WTC11 (cell line): ENCODE data around the gene AGAP1. TPM values are rescaled to one million over a fixed set of nuclear protein-coding genes. Genes with fewer than 3 reads are reported as not detected.

Experiments used
- ATAC-seq: fragments of 200-7000 bp; cut with Tn5 transposase; 2 replicates; pipeline ENCODE4 v1.10.0; 2021; ENCODE audit warnings: mild to moderate bottlenecking, moderate library complexity
- CTCF ChIA-PET: fragments of 300-600 bp; sonication (Branson Sonifier 250); formaldehyde crosslinking; loops from one replicate; lab custom pipeline; 2021; ENCODE audit warnings: antibody characterized with exemption; lab: Charles Lee
- POLR2A ChIA-PET: fragments of 350-600 bp; sonication (Branson Sonifier 250); formaldehyde crosslinking; loops from one replicate; lab custom pipeline; 2021; ENCODE audit warnings: antibody characterized with exemption; lab: Charles Lee
- DNase-seq: peaks from one replicate; pipeline ENCODE4 v3.0.0; 2021; ENCODE audit warnings: low spot score
- H3K27ac Mint-ChIP-seq: 2 replicates; pipeline ENCODE4 v1.8.0; 2021; ENCODE audit warnings: mixed read lengths
- H3K27me3 Mint-ChIP-seq: 2 replicates; pipeline ENCODE4 v1.8.0; 2021; ENCODE audit warnings: low read depth, mild to moderate bottlenecking, moderate library complexity, mixed read lengths
- H3K36me3 Mint-ChIP-seq: 2 replicates; pipeline ENCODE4 v1.8.0; 2021; ENCODE audit warnings: mixed read lengths
- H3K4me1 Mint-ChIP-seq: 2 replicates; pipeline ENCODE4 v1.8.0; 2022; ENCODE audit warnings: mixed read lengths
- H3K4me3 Mint-ChIP-seq: 2 replicates; pipeline ENCODE4 v1.8.0; 2021; ENCODE audit warnings: mild to moderate bottlenecking, moderate library complexity, mixed read lengths
- H3K9me3 Mint-ChIP-seq: 2 replicates; pipeline ENCODE4 v1.8.0; 2021; ENCODE audit warnings: mixed read lengths
- ETV6 ChIP-seq: sonication (generic); formaldehyde crosslinking; IDR thresholded peaks from 2 replicates; pipeline ENCODE4 v1.8.1; 2022; ENCODE audit warnings: mild to moderate bottlenecking, missing genetic modification reagents
- HMGA2 ChIP-seq: fragments of 250-450 bp; sonication (Bioruptor Pico); IDR thresholded peaks from 2 replicates; pipeline ENCODE4 v1.4.0; 2021; ENCODE audit warnings: mild to moderate bottlenecking, moderate library complexity
- MXD4 ChIP-seq: fragments of 250-450 bp; sonication (Bioruptor Pico); IDR thresholded peaks from 2 replicates; pipeline ENCODE4 v1.8.0; 2021; ENCODE audit warnings: mild to moderate bottlenecking, moderate library complexity, borderline replicate concordance
- RORB ChIP-seq: fragments of 250-450 bp; sonication (Bioruptor Pico); IDR thresholded peaks from 2 replicates; pipeline ENCODE4 v1.9.0; 2021; ENCODE audit warnings: mild to moderate bottlenecking
- SMAD4 ChIP-seq: sonication (generic); formaldehyde crosslinking; IDR thresholded peaks from 2 replicates; pipeline ENCODE4 v1.8.0; 2022; ENCODE audit warnings: mild to moderate bottlenecking, missing genetic modification reagents
- SOX15 ChIP-seq: fragments of 250-450 bp; sonication (Bioruptor Pico); IDR thresholded peaks from 2 replicates; pipeline ENCODE4 v1.9.0; 2021; ENCODE audit warnings: mild to moderate bottlenecking
- SP1 ChIP-seq: sonication (generic); formaldehyde crosslinking; conservative IDR thresholded peaks from 2 replicates; pipeline ENCODE4 v1.8.1; 2022; ENCODE audit warnings: missing genetic modification reagents
- TEAD1 ChIP-seq: sonication (generic); formaldehyde crosslinking; IDR thresholded peaks from 2 replicates; pipeline ENCODE4 v1.8.0; 2022; ENCODE audit warnings: mild to moderate bottlenecking, missing genetic modification reagents
- USF1 ChIP-seq: sonication (generic); formaldehyde crosslinking; IDR thresholded peaks from 2 replicates; pipeline ENCODE4 v1.8.0; 2022; ENCODE audit warnings: mild to moderate bottlenecking, missing genetic modification reagents
- ZBTB43 ChIP-seq: sonication (generic); formaldehyde crosslinking; IDR thresholded peaks from 2 replicates; pipeline ENCODE4 v1.8.1; 2023; ENCODE audit warnings: mild to moderate bottlenecking, missing genetic modification reagents
- ZNF263 ChIP-seq: sonication (generic); formaldehyde crosslinking; IDR thresholded peaks from 2 replicates; pipeline ENCODE4 v1.8.1; 2022; ENCODE audit warnings: low read depth, mild to moderate bottlenecking, moderate library complexity, missing genetic modification reagents
- ZNF423 ChIP-seq: fragments of 250-450 bp; sonication (Bioruptor Pico); IDR thresholded peaks from 2 replicates; pipeline ENCODE4 v2.1.2; 2022; ENCODE audit warnings: mild to moderate bottlenecking, moderate library complexity
- ZNF425 ChIP-seq: fragments of 250-450 bp; sonication (Bioruptor Pico); conservative IDR thresholded peaks from 2 replicates; pipeline ENCODE4 v1.9.0; 2021; ENCODE audit warnings: mild to moderate bottlenecking
- total RNA-seq: library from RNA; stranded (reverse); gene quantifications from 3 replicates; pipeline ENCODE4 v1.2.3, GENCODE V29; 2021
- TF ChIP-seq, protein P1 (sequence below): sonication (generic); formaldehyde crosslinking; IDR thresholded peaks from 2 replicates; pipeline ENCODE4 v1.8.0; 2022; ENCODE audit warnings: missing genetic modification reagents
- TF ChIP-seq, protein P2 (sequence below): sonication (generic); formaldehyde crosslinking; IDR thresholded peaks from 2 replicates; pipeline ENCODE4 v1.8.1; 2022; ENCODE audit warnings: low read depth, mild to moderate bottlenecking, moderate library complexity, missing genetic modification reagents, borderline replicate concordance
- TF ChIP-seq, protein P3 (sequence below): fragments of 250-450 bp; sonication (Bioruptor Pico); IDR thresholded peaks from 2 replicates; pipeline ENCODE4 v1.9.0; 2021; ENCODE audit warnings: mild to moderate bottlenecking
- TF ChIP-seq, protein P4 (sequence below): sonication (generic); formaldehyde crosslinking; IDR thresholded peaks from 2 replicates; pipeline ENCODE4 v1.8.0; 2023; ENCODE audit warnings: mild to moderate bottlenecking, missing genetic modification reagents

AGAP1 gene
- total RNA-seq, 1 experiment from 2014 or later = 49.3 TPM

GRCh38 chr2:235910067-235910466 lies 416.2 kb downstream of the AGAP1 start:
- no peak overlapping the region for H3K27ac Mint-ChIP-seq
- ATAC-seq = no peak

GRCh38 chr2:235911125-235911524 lies 417.3 kb downstream of the AGAP1 start:
- peaks cover 7% of the 10 kb centered on the region; the same call in 1 of the 2 replicates for H3K9me3 Mint-ChIP-seq
- H3K27ac Mint-ChIP-seq = no peak overlapping the region
- 0 out of 2 replicates have a peak, but pooled peaks cover 2% of the 10 kb centered on the region for H3K4me1 Mint-ChIP-seq
- ChIA-PET CTCF (no interaction called here), POLR2A (no interaction called here)
- H3K36me3 Mint-ChIP-seq = peaks cover 25% of the 10 kb centered on the region
- ATAC-seq (no peak), DNase-seq (no peak)
- peaks cover 7% of the 10 kb centered on the region for H3K27me3 Mint-ChIP-seq
- TF ChIP-seq ZBTB43 (no peak), ZNF423 (CRISPR knock-in tag) (peak; percentile 77)
- H3K4me3 Mint-ChIP-seq = no peak overlapping the region

More at GRCh38 chr2:235910067-235910466, 416.2 kb downstream of the AGAP1 start:
- Mint-ChIP-seq H3K9me3 (no peaks in the 10 kb centered on the region), H3K36me3 (peaks cover 14% of the 10 kb centered on the region), H3K4me1 (0 out of 2 replicates have a peak, but pooled peaks cover 2% of the 10 kb centered on the region), H3K27me3 (peaks cover 16% of the 10 kb centered on the region), H3K4me3 (no peak overlapping the region)
- ChIA-PET CTCF (interaction anchor here (1.1 kb wide), 1 partner anchor 27 kb away, joined by 3 read pairs; no protein-coding TSS in a partner anchor), POLR2A (no interaction called here)
- DNase-seq = no peak
- TF ChIP-seq SP1 (CRISPR knock-in tag) = no peak
- TF ChIP-seq, protein P1, sequence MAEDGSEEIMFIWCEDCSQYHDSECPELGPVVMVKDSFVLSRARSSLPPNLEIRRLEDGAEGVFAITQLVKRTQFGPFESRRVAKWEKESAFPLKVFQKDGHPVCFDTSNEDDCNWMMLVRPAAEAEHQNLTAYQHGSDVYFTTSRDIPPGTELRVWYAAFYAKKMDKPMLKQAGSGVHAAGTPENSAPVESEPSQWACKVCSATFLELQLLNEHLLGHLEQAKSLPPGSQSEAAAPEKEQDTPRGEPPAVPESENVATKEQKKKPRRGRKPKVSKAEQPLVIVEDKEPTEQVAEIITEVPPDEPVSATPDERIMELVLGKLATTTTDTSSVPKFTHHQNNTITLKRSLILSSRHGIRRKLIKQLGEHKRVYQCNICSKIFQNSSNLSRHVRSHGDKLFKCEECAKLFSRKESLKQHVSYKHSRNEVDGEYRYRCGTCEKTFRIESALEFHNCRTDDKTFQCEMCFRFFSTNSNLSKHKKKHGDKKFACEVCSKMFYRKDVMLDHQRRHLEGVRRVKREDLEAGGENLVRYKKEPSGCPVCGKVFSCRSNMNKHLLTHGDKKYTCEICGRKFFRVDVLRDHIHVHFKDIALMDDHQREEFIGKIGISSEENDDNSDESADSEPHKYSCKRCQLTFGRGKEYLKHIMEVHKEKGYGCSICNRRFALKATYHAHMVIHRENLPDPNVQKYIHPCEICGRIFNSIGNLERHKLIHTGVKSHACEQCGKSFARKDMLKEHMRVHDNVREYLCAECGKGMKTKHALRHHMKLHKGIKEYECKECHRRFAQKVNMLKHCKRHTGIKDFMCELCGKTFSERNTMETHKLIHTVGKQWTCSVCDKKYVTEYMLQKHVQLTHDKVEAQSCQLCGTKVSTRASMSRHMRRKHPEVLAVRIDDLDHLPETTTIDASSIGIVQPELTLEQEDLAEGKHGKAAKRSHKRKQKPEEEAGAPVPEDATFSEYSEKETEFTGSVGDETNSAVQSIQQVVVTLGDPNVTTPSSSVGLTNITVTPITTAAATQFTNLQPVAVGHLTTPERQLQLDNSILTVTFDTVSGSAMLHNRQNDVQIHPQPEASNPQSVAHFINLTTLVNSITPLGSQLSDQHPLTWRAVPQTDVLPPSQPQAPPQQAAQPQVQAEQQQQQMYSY (CRISPR knock-in tag) = no peak
- TF ChIP-seq SMAD4 (CRISPR knock-in tag) = no peak
- TF ChIP-seq ZNF425 (CRISPR knock-in tag) = no peak
- TF ChIP-seq RORB = no peak
- TF ChIP-seq MXD4 = no peak

DNA sequence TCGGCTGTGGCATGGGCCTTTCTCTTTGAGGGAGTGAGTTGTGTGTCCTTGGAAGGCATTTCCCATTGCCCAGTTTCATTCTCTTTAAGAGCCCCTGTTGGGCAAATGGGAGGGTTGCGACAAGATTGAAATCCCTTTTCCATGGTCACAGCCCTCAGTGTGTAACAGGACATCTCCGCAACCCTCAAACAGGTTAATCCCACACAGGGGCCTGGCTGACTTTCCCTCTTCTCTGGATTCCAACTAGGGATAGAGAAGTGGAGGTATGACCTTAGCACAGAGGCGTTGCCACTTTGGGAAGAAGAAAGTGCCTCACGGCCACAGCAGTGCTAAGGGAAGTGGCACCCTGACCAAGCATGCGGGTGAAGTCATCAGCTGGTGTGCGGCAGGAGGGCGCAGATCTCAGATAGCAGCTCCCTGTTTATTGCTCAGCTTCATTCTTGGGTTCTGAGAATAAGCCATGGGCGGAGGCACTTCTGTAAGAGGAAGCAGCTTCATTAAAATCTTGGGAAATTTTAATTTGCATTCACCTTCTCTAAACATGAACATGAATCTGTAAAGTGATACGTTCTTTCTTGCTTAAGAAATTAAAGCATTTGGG lies 417.9 kb downstream of the AGAP1 start:
- CTCF ChIA-PET = no interaction called here
- POLR2A ChIA-PET = no interaction called here
- DNase-seq (no peak), ATAC-seq (peak; percentile 44; the same call in 1 of the 2 replicates)
- H3K36me3 Mint-ChIP-seq = peaks cover 26% of the 10 kb centered on the region
- H3K9me3 Mint-ChIP-seq = peaks cover 9% of the 10 kb centered on the region; the same call in 1 of the 2 replicates
- no peak overlapping the region for H3K4me3 Mint-ChIP-seq
- H3K27me3 Mint-ChIP-seq = peaks cover under 1% of the 10 kb centered on the region; the same call in 1 of the 2 replicates
- no peak overlapping the region for H3K27ac Mint-ChIP-seq
- H3K4me1 Mint-ChIP-seq = 0 out of 2 replicates have a peak, but pooled peaks cover 2% of the 10 kb centered on the region
- TF ChIP-seq ETV6 (CRISPR knock-in tag) = no peak
- TF ChIP-seq, protein P2, sequence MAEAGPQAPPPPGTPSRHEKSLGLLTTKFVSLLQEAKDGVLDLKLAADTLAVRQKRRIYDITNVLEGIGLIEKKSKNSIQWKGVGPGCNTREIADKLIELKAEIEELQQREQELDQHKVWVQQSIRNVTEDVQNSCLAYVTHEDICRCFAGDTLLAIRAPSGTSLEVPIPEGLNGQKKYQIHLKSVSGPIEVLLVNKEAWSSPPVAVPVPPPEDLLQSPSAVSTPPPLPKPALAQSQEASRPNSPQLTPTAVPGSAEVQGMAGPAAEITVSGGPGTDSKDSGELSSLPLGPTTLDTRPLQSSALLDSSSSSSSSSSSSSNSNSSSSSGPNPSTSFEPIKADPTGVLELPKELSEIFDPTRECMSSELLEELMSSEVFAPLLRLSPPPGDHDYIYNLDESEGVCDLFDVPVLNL = no peak
- TF ChIP-seq SOX15 (CRISPR knock-in tag) = no peak
- TF ChIP-seq, protein P3, sequence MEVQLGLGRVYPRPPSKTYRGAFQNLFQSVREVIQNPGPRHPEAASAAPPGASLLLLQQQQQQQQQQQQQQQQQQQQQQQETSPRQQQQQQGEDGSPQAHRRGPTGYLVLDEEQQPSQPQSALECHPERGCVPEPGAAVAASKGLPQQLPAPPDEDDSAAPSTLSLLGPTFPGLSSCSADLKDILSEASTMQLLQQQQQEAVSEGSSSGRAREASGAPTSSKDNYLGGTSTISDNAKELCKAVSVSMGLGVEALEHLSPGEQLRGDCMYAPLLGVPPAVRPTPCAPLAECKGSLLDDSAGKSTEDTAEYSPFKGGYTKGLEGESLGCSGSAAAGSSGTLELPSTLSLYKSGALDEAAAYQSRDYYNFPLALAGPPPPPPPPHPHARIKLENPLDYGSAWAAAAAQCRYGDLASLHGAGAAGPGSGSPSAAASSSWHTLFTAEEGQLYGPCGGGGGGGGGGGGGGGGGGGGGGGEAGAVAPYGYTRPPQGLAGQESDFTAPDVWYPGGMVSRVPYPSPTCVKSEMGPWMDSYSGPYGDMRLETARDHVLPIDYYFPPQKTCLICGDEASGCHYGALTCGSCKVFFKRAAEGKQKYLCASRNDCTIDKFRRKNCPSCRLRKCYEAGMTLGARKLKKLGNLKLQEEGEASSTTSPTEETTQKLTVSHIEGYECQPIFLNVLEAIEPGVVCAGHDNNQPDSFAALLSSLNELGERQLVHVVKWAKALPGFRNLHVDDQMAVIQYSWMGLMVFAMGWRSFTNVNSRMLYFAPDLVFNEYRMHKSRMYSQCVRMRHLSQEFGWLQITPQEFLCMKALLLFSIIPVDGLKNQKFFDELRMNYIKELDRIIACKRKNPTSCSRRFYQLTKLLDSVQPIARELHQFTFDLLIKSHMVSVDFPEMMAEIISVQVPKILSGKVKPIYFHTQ = no peak
- TF ChIP-seq, protein P4, sequence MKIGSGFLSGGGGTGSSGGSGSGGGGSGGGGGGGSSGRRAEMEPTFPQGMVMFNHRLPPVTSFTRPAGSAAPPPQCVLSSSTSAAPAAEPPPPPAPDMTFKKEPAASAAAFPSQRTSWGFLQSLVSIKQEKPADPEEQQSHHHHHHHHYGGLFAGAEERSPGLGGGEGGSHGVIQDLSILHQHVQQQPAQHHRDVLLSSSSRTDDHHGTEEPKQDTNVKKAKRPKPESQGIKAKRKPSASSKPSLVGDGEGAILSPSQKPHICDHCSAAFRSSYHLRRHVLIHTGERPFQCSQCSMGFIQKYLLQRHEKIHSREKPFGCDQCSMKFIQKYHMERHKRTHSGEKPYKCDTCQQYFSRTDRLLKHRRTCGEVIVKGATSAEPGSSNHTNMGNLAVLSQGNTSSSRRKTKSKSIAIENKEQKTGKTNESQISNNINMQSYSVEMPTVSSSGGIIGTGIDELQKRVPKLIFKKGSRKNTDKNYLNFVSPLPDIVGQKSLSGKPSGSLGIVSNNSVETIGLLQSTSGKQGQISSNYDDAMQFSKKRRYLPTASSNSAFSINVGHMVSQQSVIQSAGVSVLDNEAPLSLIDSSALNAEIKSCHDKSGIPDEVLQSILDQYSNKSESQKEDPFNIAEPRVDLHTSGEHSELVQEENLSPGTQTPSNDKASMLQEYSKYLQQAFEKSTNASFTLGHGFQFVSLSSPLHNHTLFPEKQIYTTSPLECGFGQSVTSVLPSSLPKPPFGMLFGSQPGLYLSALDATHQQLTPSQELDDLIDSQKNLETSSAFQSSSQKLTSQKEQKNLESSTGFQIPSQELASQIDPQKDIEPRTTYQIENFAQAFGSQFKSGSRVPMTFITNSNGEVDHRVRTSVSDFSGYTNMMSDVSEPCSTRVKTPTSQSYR (CRISPR knock-in tag) = no peak
- TF ChIP-seq HMGA2 (CRISPR knock-in tag) = no peak
- TF ChIP-seq TEAD1 (CRISPR knock-in tag) = no peak
- TF ChIP-seq ZNF263 (CRISPR knock-in tag) = no peak
- TF ChIP-seq USF1 = no peak
